ENCODE measurements around the gene PARD3B.

Gene PARD3B

GRCh38 chr2:204544961-204545860, at the start of gene PARD3B:
Gene PARD3B (plus strand): TSS chr2:204545475. CDS start chr2:204546000, 525 bp downstream.
- DNase-seq (ENCODE audit: low spot score), result peak; percentile 80

- no peak for DNase-seq (ENCODE audit: low spot score)
Observed at GRCh38 chr2:204496779-204497178, 48.5 kb upstream of the PARD3B start.

GRCh38 chr2:204497855-204498254, 47.4 kb upstream of the PARD3B start:
- DNase-seq (ENCODE audit: low spot score), result no peak

GRCh38 chr2:204498291-204498690, 47.0 kb upstream of the PARD3B start:
- DNase-seq (ENCODE audit: low spot score), result no peak

- DNase-seq (ENCODE audit: low spot score), result no peak
Observed at GRCh38 chr2:204503869-204504268, 41.4 kb upstream of the PARD3B start.

GRCh38 chr2:204504594-204504993, 40.7 kb upstream of the PARD3B start:
- no peak for DNase-seq (ENCODE audit: low spot score)

GRCh38 chr2:204505488-204505887, 39.8 kb upstream of the PARD3B start:
- no peak for DNase-seq (ENCODE audit: low spot score)

GRCh38 chr2:204505946-204506345, 39.3 kb upstream of the PARD3B start:
- no peak for DNase-seq (ENCODE audit: low spot score)

GRCh38 chr2:204507636-204508035, 37.6 kb upstream of the PARD3B start:
- no peak for DNase-seq (ENCODE audit: low spot score)

- no peak for DNase-seq (ENCODE audit: low spot score)
Observed at GRCh38 chr2:204510709-204511420, 34.4 kb upstream of the PARD3B start.

- DNase-seq (ENCODE audit: low spot score), result no peak
Observed at GRCh38 chr2:204514439-204514838, 30.8 kb upstream of the PARD3B start.

GRCh38 chr2:204515416-204515815, 29.9 kb upstream of the PARD3B start:
- DNase-seq (ENCODE audit: low spot score), result no peak

GRCh38 chr2:204517154-204517553, 28.1 kb upstream of the PARD3B start:
- no peak for DNase-seq (ENCODE audit: low spot score)

GRCh38 chr2:204529795-204530463, 15.3 kb upstream of the PARD3B start:
- no peak for DNase-seq (ENCODE audit: low spot score)

GRCh38 chr2:204530464-204530805, 14.8 kb upstream of the PARD3B start:
- DNase-seq (ENCODE audit: low spot score), result no peak

GRCh38 chr2:204533629-204534370, 11.5 kb upstream of the PARD3B start:
- DNase-seq (ENCODE audit: low spot score), result no peak

- DNase-seq (ENCODE audit: low spot score), result no peak
Observed at GRCh38 chr2:204535356-204535755, 9.9 kb upstream of the PARD3B start.

GRCh38 chr2:204535764-204536163, 9.5 kb upstream of the PARD3B start:
- no peak for DNase-seq (ENCODE audit: low spot score)

GRCh38 chr2:204538182-204539018, 6.9 kb upstream of the PARD3B start:
- DNase-seq (ENCODE audit: low spot score), result no peak

- no peak for DNase-seq (ENCODE audit: low spot score)
Observed at GRCh38 chr2:204539019-204539385, 6.3 kb upstream of the PARD3B start.

GRCh38 chr2:204541637-204542036, 3.6 kb upstream of the PARD3B start:
- no peak for DNase-seq (ENCODE audit: low spot score)
